Activated naive CD4-positive, alpha-beta T cell (primary cell): ENCODE data around the gene WIF1.
A peak's percentile ranks its signal among the peaks of the same experiment; 100 is the strongest.

Experiments
- DNase-seq, 4 experiments: peaks; one replicate each; lab custom pipeline; 2025; lab: John Stamatoyannopoulos, UW

WIF1 gene, protein sequence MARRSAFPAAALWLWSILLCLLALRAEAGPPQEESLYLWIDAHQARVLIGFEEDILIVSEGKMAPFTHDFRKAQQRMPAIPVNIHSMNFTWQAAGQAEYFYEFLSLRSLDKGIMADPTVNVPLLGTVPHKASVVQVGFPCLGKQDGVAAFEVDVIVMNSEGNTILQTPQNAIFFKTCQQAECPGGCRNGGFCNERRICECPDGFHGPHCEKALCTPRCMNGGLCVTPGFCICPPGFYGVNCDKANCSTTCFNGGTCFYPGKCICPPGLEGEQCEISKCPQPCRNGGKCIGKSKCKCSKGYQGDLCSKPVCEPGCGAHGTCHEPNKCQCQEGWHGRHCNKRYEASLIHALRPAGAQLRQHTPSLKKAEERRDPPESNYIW

GRCh38 chr12:65121049-65121955 is at the start of gene WIF1:
Gene WIF1, minus strand, starts transcription at chr12:65121305. Its CDS starts 114 bp downstream, at chr12:65121191.
- DNase-seq: no peak

- peak in 3 of 4 experiments; percentile 2 to 26 (median 25) for DNase-seq
These were observed 49.2 kb upstream of the WIF1 start for GRCh38 chr12:65170209-65170881.

- peak; percentile 78 to 91 (median 80) for DNase-seq
These were observed 48.5 kb upstream of the WIF1 start, which contains the start of gene LEMD3 for GRCh38 chr12:65169320-65170208. Gene LEMD3, plus strand, starts transcription at chr12:65169583. Its CDS starts 14 bp downstream, at chr12:65169597.

DNA sequence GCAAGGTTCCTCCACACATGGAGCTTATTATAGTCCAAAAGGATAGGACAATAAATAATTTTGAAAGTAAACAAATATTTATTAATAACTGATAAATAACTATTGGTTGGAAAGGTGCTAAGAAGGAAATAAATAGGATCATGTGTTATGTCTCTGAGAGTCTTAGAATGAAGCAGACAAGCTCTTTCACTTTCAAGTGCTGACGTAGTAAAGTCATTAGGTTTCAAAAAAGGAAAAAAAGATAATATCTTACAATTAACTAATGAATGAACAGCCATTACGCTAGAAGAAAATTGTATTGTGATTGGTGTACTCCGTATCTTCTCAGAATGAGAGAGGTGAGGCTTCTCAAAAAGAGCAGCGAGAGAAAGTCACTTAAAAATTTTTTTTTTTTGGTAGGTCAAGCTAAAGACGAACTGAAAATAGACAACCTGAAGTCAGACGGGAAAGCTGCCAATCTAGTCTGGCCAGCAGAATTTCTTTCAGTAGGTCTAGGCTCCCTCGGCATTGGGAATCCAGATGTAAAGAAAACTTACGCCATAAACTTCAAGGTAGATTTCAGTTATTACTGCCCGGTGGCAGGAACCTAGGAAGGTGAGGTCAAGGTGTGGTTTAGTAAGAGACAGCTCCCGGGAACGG is 47.7 kb upstream of the WIF1 start:
- no peak for DNase-seq

DNA sequence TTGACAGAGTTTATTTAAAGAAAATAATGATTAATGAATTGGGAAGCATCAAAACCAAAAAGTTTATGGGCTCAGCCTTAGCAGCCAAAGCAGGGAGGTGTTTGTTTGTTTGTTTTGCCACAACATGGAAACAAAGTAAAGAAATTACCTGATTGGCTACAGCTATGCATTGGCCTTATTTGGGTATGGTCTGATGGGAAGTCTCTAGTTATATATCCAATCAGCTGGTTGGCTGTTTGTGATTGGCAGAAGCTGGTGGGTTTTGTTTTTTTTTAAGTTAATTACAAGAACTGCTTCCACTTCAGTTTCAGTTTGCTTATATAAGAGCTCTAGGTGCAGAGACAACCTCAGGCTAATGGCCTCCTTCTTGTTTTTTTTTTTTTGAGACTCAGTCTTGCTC is 43.7 kb upstream of the WIF1 start:
- no peak for DNase-seq

DNA sequence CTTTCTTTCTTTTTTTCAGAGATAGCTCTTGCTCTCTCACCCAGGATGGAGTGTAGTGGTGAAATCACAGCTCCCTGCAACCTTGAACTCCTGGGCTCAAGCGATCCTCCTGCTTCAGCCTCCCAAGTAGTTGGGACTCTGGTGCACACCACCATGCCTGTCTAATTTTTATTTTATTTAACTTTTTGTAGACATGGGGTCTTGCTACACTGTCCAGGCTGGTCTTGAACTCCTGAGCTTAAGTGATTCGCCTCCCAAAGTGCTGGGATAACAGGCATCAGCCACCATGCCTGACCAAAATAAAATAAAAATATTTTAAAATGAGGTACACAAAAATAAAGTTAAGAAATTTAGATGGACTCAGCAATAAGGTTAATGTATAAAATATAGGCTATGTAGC is 43.1 kb upstream of the WIF1 start:
- no peak for DNase-seq

DNA sequence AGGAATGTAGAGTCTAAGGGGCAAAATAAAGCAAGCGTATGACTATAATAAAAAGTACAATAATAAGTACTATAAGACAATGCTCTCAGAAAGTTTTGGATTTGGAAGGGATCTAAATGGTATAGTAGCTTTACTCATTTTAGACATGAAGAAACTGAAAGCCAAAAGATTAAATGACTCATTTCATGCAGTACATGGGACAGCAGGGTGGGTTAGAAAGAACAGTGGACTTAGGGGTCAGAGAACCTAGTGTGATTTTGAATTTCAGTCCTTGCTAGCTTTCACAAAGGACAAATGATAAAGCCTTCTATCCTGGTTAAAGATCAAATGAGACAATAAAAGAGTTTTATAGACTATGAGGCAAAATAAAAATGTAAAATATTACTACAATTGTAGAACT is 41.5 kb upstream of the WIF1 start:
- no peak for DNase-seq

- no peak for DNase-seq
These were observed 36.0 kb upstream of the WIF1 start for GRCh38 chr12:65157091-65157490.

- DNase-seq: no peak
These were observed 35.3 kb upstream of the WIF1 start for GRCh38 chr12:65156366-65156841.

DNA sequence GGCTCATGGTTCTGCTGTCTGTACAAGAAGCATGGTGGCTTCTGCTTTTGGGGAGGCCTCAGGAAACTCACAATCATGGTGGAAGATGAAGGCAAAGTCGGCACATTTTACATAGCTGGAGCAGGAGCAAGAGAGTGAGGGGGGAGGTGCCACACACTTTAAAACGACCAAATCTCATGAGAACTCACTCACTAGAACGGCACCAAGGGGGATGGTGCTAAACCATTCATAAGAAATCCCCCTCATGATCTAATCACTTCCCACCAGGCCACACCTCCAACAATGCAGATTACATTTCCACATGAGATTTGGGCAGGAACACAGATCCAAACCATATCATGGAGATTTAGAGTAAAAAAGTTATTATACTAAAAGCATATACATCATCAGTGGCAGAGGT is 34.7 kb upstream of the WIF1 start:
- no peak for DNase-seq

DNA sequence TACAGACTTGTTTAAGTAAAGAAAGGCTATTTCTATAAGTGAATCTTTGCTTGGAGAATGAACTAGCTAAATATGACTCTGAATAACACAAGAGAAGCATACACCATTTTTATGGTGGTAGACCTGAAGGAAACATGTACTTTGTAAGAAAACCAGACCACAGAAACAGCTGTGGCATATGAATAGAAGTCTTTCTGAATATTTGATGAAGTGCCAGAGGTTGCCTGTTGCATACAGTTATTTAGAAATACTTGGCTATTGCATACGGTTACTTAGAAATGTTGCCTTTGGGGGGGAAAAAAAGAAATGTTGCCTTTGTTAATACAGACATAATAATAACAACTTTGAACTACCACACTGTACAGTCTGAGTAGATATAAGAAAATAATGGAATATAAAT is 31.5 kb upstream of the WIF1 start:
- DNase-seq: no peak

GRCh38 chr12:65152012-65152411 is 30.9 kb upstream of the WIF1 start:
- no peak for DNase-seq

- DNase-seq: no peak
These were observed 26.3 kb upstream of the WIF1 start for GRCh38 chr12:65147312-65147905.

- no peak for DNase-seq
These were observed 19.6 kb upstream of the WIF1 start for GRCh38 chr12:65140738-65141137.

- no peak for DNase-seq
These were observed 18.3 kb upstream of the WIF1 start for GRCh38 chr12:65139389-65139788.

DNA sequence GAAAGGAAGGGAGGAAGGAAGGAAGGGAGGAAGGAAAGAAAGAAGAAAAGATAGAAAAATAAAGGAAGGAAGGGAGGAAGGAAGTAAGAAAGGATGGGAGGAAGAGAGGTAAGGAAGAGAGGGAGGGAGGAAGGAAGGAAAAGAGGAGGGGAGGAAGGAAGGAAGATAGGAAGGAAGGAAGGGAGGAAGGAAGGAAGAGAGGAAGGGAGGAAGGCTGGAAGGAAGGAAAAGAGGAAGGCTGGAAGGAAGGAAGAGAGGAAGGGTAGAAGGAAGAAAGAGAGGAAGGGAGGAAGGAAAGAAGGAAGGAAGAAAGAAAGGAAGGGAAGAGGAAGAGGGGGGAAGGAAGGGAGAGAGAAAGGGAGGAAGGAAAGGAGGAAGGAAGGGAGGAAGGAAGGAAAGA is 12.8 kb upstream of the WIF1 start:
- DNase-seq: no peak

DNA sequence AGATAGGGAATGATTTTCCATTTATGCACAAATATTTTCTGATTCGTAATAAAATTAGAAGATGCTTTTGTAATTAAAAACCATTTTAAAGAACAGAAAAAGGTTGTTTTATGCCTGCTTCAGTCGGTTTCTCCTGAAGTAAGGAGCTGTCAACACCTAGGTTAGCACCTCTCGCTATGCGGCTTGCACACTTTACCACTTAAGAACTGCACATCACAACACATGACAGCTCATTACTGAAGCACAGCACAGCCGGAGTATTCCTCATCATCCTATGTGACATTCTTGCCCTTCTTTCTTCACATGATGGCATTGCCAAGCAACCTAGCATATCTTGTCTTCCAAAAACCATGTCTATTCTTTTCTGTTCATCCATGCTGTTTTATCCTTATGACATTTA is 5.4 kb upstream of the WIF1 start:
- DNase-seq: no peak

DNA sequence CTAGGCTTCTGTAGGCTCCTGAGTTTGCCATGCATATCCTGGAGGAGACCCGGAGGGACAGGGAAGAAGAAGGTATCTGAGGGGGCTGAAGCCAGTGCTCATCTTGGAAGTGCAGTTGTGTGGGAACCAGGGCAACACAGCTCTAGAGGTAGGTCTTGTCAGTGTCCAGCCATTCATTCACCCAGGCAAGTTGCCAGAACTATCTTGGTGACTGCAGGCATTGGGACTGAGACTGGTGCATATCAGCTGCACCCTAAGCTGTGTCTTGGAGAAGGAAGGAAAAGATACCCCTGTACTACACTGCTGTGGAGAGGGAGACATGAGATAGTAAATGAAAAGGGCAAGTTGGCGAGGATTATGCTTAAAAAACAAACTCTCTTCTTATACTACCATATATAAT is 4.9 kb upstream of the WIF1 start:
- DNase-seq: no peak

- DNase-seq: no peak
These were observed 4.1 kb upstream of the WIF1 start for GRCh38 chr12:65125247-65125646.

- DNase-seq: no peak
These were observed 2.4 kb upstream of the WIF1 start for GRCh38 chr12:65123435-65124063.
